BLaER1 (cell line): ENCODE results near the gene PHC2.

ENCODE experiments used
- H3K27ac ChIP-seq: shearing (Covaris generic); formaldehyde crosslinking; 2 replicates; pipeline ENCODE4 v1.8.1; 2022
- H3K27me3 ChIP-seq: shearing (Covaris generic); formaldehyde crosslinking; 2 replicates; pipeline ENCODE4 v1.8.1; 2022
- H3K36me3 ChIP-seq: shearing (Covaris generic); formaldehyde crosslinking; 2 replicates; pipeline ENCODE4 v1.8.1; 2022
- H3K4me1 ChIP-seq: shearing (Covaris generic); formaldehyde crosslinking; 2 replicates; pipeline ENCODE4 v1.8.1; 2022
- H3K4me2 ChIP-seq: shearing (Covaris generic); formaldehyde crosslinking; 2 replicates; pipeline ENCODE4 v1.8.1; 2022
- H3K4me3 ChIP-seq: shearing (Covaris generic); formaldehyde crosslinking; 2 replicates; pipeline ENCODE4 v1.8.1; 2022
- H3K9ac ChIP-seq: shearing (Covaris generic); formaldehyde crosslinking; 2 replicates; pipeline ENCODE4 v1.8.1; 2022
- H3K9me3 ChIP-seq: shearing (Covaris generic); formaldehyde crosslinking; 2 replicates; pipeline ENCODE4 v1.8.1; 2022
- H4K20me1 ChIP-seq: shearing (Covaris generic); formaldehyde crosslinking; 2 replicates; pipeline ENCODE4 v1.8.1; 2022
- Cebpa-rat ChIP-seq: shearing (Covaris generic); IDR thresholded peaks from 2 replicates; pipeline ENCODE4 v1.8.1; 2022

The PHC2 gene

GRCh38 chr1:33382661-33383415 lies 48.1 kb downstream of the PHC2 start:
- no peaks in the 10 kb centered on the region for H3K4me1 ChIP-seq
- no peaks in the 10 kb centered on the region for H3K9me3 ChIP-seq
- H3K4me3 ChIP-seq = no peak overlapping the region
- H3K36me3 ChIP-seq = no peaks in the 10 kb centered on the region
- H3K27me3 ChIP-seq = no peaks in the 10 kb centered on the region
- H3K9ac ChIP-seq = no peak overlapping the region
- no peak for TF ChIP-seq Cebpa-rat
- no peak overlapping the region for H3K4me2 ChIP-seq
- no peaks in the 10 kb centered on the region for H4K20me1 ChIP-seq
- no peak overlapping the region for H3K27ac ChIP-seq

- no peaks in the 10 kb centered on the region for H3K27me3 ChIP-seq
- no peaks in the 10 kb centered on the region for H3K9me3 ChIP-seq
- no peaks in the 10 kb centered on the region for H3K36me3 ChIP-seq
- H3K27ac ChIP-seq = no peak overlapping the region
- no peak overlapping the region for H3K4me3 ChIP-seq
- no peaks in the 10 kb centered on the region for H3K4me1 ChIP-seq
- no peaks in the 10 kb centered on the region for H4K20me1 ChIP-seq
- no peak overlapping the region for H3K9ac ChIP-seq
- no peak for TF ChIP-seq Cebpa-rat
- no peak overlapping the region for H3K4me2 ChIP-seq
Measured at GRCh38 chr1:33381977-33382376, 48.9 kb downstream of the PHC2 start.

- H4K20me1 ChIP-seq = no peaks in the 10 kb centered on the region
- no peak overlapping the region for H3K9ac ChIP-seq
- no peak overlapping the region for H3K27ac ChIP-seq
- H3K4me1 ChIP-seq = no peaks in the 10 kb centered on the region
- no peak overlapping the region for H3K4me3 ChIP-seq
- no peaks in the 10 kb centered on the region for H3K9me3 ChIP-seq
- H3K4me2 ChIP-seq = no peak overlapping the region
- no peak for TF ChIP-seq Cebpa-rat
- H3K27me3 ChIP-seq = no peaks in the 10 kb centered on the region
- H3K36me3 ChIP-seq = no peaks in the 10 kb centered on the region
Measured at GRCh38 chr1:33380811-33381210, 50.1 kb downstream of the PHC2 start.

GRCh38 chr1:33379631-33380354 lies 51.1 kb downstream of the PHC2 start:
- Histone ChIP-seq H3K36me3 (no peaks in the 10 kb centered on the region), H4K20me1 (no peaks in the 10 kb centered on the region), H3K4me2 (no peak overlapping the region), H3K4me1 (no peaks in the 10 kb centered on the region), H3K27ac (no peak overlapping the region), H3K27me3 (no peaks in the 10 kb centered on the region), H3K9ac (no peak overlapping the region), H3K4me3 (no peak overlapping the region), H3K9me3 (no peaks in the 10 kb centered on the region)
- no peak for TF ChIP-seq Cebpa-rat

GRCh38 chr1:33378976-33379375 lies 51.9 kb downstream of the PHC2 start:
- Histone ChIP-seq H3K4me1 (no peaks in the 10 kb centered on the region), H3K4me2 (no peak overlapping the region), H4K20me1 (no peaks in the 10 kb centered on the region), H3K9me3 (no peaks in the 10 kb centered on the region), H3K9ac (no peak overlapping the region), H3K36me3 (no peaks in the 10 kb centered on the region), H3K4me3 (no peak overlapping the region), H3K27me3 (no peaks in the 10 kb centered on the region), H3K27ac (no peak overlapping the region)
- no peak for TF ChIP-seq Cebpa-rat

- Histone ChIP-seq H3K4me2 (no peak overlapping the region), H3K27ac (no peak overlapping the region), H3K9ac (no peak overlapping the region), H3K9me3 (no peaks in the 10 kb centered on the region), H3K4me1 (no peaks in the 10 kb centered on the region), H3K4me3 (no peak overlapping the region), H3K36me3 (no peaks in the 10 kb centered on the region), H4K20me1 (no peaks in the 10 kb centered on the region), H3K27me3 (no peaks in the 10 kb centered on the region)
- no peak for TF ChIP-seq Cebpa-rat
Measured at GRCh38 chr1:33378524-33378923, 52.4 kb downstream of the PHC2 start.

GRCh38 chr1:33377756-33378155 lies 53.1 kb downstream of the PHC2 start:
- Histone ChIP-seq H3K4me1 (no peaks in the 10 kb centered on the region), H3K27ac (no peak overlapping the region), H4K20me1 (no peaks in the 10 kb centered on the region), H3K4me2 (no peak overlapping the region), H3K9ac (no peak overlapping the region), H3K36me3 (no peaks in the 10 kb centered on the region; the same call in 1 of the 2 replicates), H3K4me3 (no peak overlapping the region), H3K9me3 (no peaks in the 10 kb centered on the region), H3K27me3 (no peaks in the 10 kb centered on the region)
- no peak for TF ChIP-seq Cebpa-rat

- Histone ChIP-seq H4K20me1 (no peaks in the 10 kb centered on the region), H3K9ac (no peak overlapping the region), H3K4me1 (no peaks in the 10 kb centered on the region), H3K27ac (no peak overlapping the region), H3K36me3 (peaks cover 3% of the 10 kb centered on the region; the same call in 1 of the 2 replicates), H3K4me3 (no peak overlapping the region), H3K4me2 (no peak overlapping the region), H3K27me3 (no peaks in the 10 kb centered on the region), H3K9me3 (no peaks in the 10 kb centered on the region)
- no peak for TF ChIP-seq Cebpa-rat
Measured at GRCh38 chr1:33377013-33377412, 53.9 kb downstream of the PHC2 start.

- H3K9ac ChIP-seq = no peak overlapping the region
Measured at GRCh38 chr1:33375316-33375715, 55.6 kb downstream of the PHC2 start.

GRCh38 chr1:33374336-33375105 lies 56.4 kb downstream of the PHC2 start:
- H3K27me3 ChIP-seq = no peaks in the 10 kb centered on the region
- H3K4me3 ChIP-seq = no peak overlapping the region
- H3K36me3 ChIP-seq = peaks cover 4% of the 10 kb centered on the region; the same call in 1 of the 2 replicates
- H3K27ac ChIP-seq = no peak overlapping the region
- no peak for TF ChIP-seq Cebpa-rat
- H3K4me2 ChIP-seq = no peak overlapping the region
- no peak overlapping the region for H3K9ac ChIP-seq
- H3K4me1 ChIP-seq = no peaks in the 10 kb centered on the region
- H3K9me3 ChIP-seq = no peaks in the 10 kb centered on the region
- H4K20me1 ChIP-seq = no peaks in the 10 kb centered on the region

More at GRCh38 chr1:33375316-33375715, 55.6 kb downstream of the PHC2 start:
- Histone ChIP-seq H3K4me1 (no peaks in the 10 kb centered on the region), H3K4me3 (no peak overlapping the region), H3K27ac (no peak overlapping the region), H3K36me3 (peaks cover 4% of the 10 kb centered on the region; the same call in 1 of the 2 replicates), H4K20me1 (no peaks in the 10 kb centered on the region), H3K9me3 (no peaks in the 10 kb centered on the region), H3K27me3 (no peaks in the 10 kb centered on the region), H3K4me2 (no peak overlapping the region)
- no peak for TF ChIP-seq Cebpa-rat
